GM18502 (cell line): Measurements from ENCODE around the gene MLXIP.
"Not testable (repeated sequence)": the region's sequence is repeated elsewhere in the genome, so short reads cannot be mapped to it uniquely, and the experiment has no call there.

Experiments
- ATAC-seq: cut with Tn5 transposase; IDR thresholded peaks from one replicate; pipeline ENCODE4 v1.9.1; 2021; ENCODE audit warnings: mild to moderate bottlenecking; ENCODE audit not compliant: unreplicated experiment, poor library complexity

Gene MLXIP

GRCh38 chr12:122094137-122094734, 15.7 kb downstream of the MLXIP start:
- no peak for ATAC-seq

- ATAC-seq, result no peak
Observed at GRCh38 chr12:122094735-122095631, 16.4 kb downstream of the MLXIP start.

- ATAC-seq, result no peak
Observed at GRCh38 chr12:122096014-122096413, 17.5 kb downstream of the MLXIP start.

- no peak for ATAC-seq
Observed at GRCh38 chr12:122096591-122097149, 18.1 kb downstream of the MLXIP start.

- no peak for ATAC-seq
Observed at GRCh38 chr12:122097584-122097926, 19.0 kb downstream of the MLXIP start.

- no peak for ATAC-seq
Observed at GRCh38 chr12:122097927-122098756, 19.6 kb downstream of the MLXIP start.

- no peak for ATAC-seq
Observed at GRCh38 chr12:122099280-122099749, 20.8 kb downstream of the MLXIP start.

- no peak for ATAC-seq
Observed at GRCh38 chr12:122099856-122100255, 21.3 kb downstream of the MLXIP start.

GRCh38 chr12:122100568-122100967, 22.0 kb downstream of the MLXIP start:
- no peak for ATAC-seq

GRCh38 chr12:122102331-122102730, 23.8 kb downstream of the MLXIP start:
- ATAC-seq, result no peak

- ATAC-seq, result no peak
Observed at GRCh38 chr12:122104844-122105243, 26.3 kb downstream of the MLXIP start.

GRCh38 chr12:122105496-122105895, 26.9 kb downstream of the MLXIP start:
- ATAC-seq, result not testable (repeated sequence)

GRCh38 chr12:122106843-122107242, 28.3 kb downstream of the MLXIP start:
- ATAC-seq, result no peak

- ATAC-seq, result no peak
Observed at GRCh38 chr12:122107261-122107660, 28.7 kb downstream of the MLXIP start.

- ATAC-seq, result no peak
Observed at GRCh38 chr12:122111089-122111641, 32.6 kb downstream of the MLXIP start.

GRCh38 chr12:122116707-122117535, 38.4 kb downstream of the MLXIP start:
- ATAC-seq, result no peak

GRCh38 chr12:122117979-122118378, 39.4 kb downstream of the MLXIP start:
- no peak for ATAC-seq

- not testable (repeated sequence) for ATAC-seq
Observed at GRCh38 chr12:122121341-122121740, 42.8 kb downstream of the MLXIP start.

GRCh38 chr12:122121745-122122144, 43.2 kb downstream of the MLXIP start:
- ATAC-seq, result no peak
